Adrenal gland (tissue), 12 donors: ENCODE data around the gene RBM19. TPM values are rescaled to one million over a fixed set of nuclear protein-coding genes. Genes with fewer than 3 reads are reported as not detected.

ENCODE experiments used
- DNase-seq, 7 donors: peaks; one replicate each; pipeline ENCODE4 v3.0.0-alpha.2; 2019 to 2020
- H3K27ac ChIP-seq, 5 donors: fragments of 200-600 bp; sonication (generic) in 4 of 5; 1 replicate in 3 of 5; 2 replicates in 2 of 5; pipeline versions ENCODE4 v1.5.1 to v1.8.0; 2016 to 2020; ENCODE audit warnings: mild to moderate bottlenecking in 1 of 5
- H3K27me3 ChIP-seq: fragments of 200-600 bp; 2 replicates; pipeline ENCODE4 v1.8.0; 2021
- H3K36me3 ChIP-seq, 2 donors: fragments of 200-600 bp; replicated peaks in 1 of 2; 1 replicate in 1 of 2; 2 replicates in 1 of 2; pipeline versions ENCODE4 v1.5.1 to v1.8.0; 2018 to 2022
- H3K4me1 ChIP-seq, 2 donors: fragments of 200-600 bp; replicated peaks in 1 of 2; 1 replicate in 1 of 2; 2 replicates in 1 of 2; pipeline versions ENCODE4 v1.5.1 to v1.8.0; 2018 to 2021
- H3K4me3 ChIP-seq, 4 donors: fragments of 200-600 bp; sonication (generic) in 3 of 4; one replicate each; pipeline ENCODE4 v1.5.1; 2016 to 2018
- H3K9me3 ChIP-seq, 3 donors: fragments of 200-600 bp; sonication (generic) in 1 of 3; replicated peaks in 1 of 3; 1 replicate in 2 of 3; 2 replicates in 1 of 3; pipeline versions ENCODE4 v1.5.1 to v1.8.0; 2016 to 2021
- CTCF ChIP-seq, 6 experiments: fragments of 450-650 bp in 4 of 6; fragments of 200-600 bp in 2 of 6; sonication (generic) in 1 of 6; IDR thresholded peaks; 1 replicate in 5 of 6; 2 replicates in 1 of 6; pipeline versions ENCODE4 v1.5.1 to v1.8.0; 2016 to 2021; ENCODE audit warnings: antibody characterized with exemption in 6 of 6, mild to moderate bottlenecking in 2 of 6, moderate library complexity in 1 of 6
- POLR2A ChIP-seq, 2 donors: fragments of 450-650 bp; IDR thresholded peaks; one replicate each; pipeline ENCODE4 v1.6.1; 2017; ENCODE audit warnings: antibody characterized with exemption in 2 of 2, mild to moderate bottlenecking in 2 of 2, moderate library complexity in 1 of 2
- WGBS, 4 donors: extraction: QIAGEN DNeasy Blood & Tissue Kit in 2 of 4; methylation state at CpG; one replicate each; pipeline versions ENCODE4 v1.1.5 to v1.1.7; 2013 to 2017; 5-methylcytosine and 5-hydroxymethylcytosine counted together
- intact Hi-C, 2 donors: fragments of 100-400 bp; cut with DNase I; formaldehyde crosslinking; loops; one replicate each; pipeline versions ENCODE4 v1.14.1 to v1.15.0; 2022 to 2023
- polyA plus RNA-seq, 3 donors: library from polyadenylated mRNA; stranded (reverse); fragments of 200-250 nt in 2 of 3; fragments of 350-450 nt in 1 of 3; fragmentation: Illumina TruSeq in 1 of 3; extraction: RNeasy Lipid Tissue Mini Kit (QIAGEN cat#74804) in 1 of 3; gene quantifications; one replicate each; pipeline ENCODE4 v1.2.3, GENCODE V29; 2013 to 2014
- total RNA-seq, 9 donors: library from RNA; depleted of rRNA in 4 of 9; stranded (reverse); fragments of >200 nt in 4 of 9; fragments of 120-200 nt in 1 of 9; fragmentation: NEBNext Ultra II Directional in 1 of 9; extraction: Animal tissue kit (Norgen Biotek cat#: 25700) in 1 of 9; gene quantifications; one replicate each; pipeline versions ENCODE4 v1.1.0 to v1.2.4, GENCODE V29; 2013 to 2023
- donor health status: healthy with polysubstance abuse.
- donor health status: Bipolar disorder and iron deficiency.
- donor health status: DM: yes; HTN: yes; CAD: no.
- donor health status: DM: no; HTN: no; CAD: no.
- donor health status: DM: no; HTN: no; CAD: no.
- donor health status: DM: yes; HTN: yes; CAD: no.

The RBM19 gene
- total and polyA plus RNA-seq, 12 donors, result 19.6 to 71.4 (median 33.1) TPM

DNA sequence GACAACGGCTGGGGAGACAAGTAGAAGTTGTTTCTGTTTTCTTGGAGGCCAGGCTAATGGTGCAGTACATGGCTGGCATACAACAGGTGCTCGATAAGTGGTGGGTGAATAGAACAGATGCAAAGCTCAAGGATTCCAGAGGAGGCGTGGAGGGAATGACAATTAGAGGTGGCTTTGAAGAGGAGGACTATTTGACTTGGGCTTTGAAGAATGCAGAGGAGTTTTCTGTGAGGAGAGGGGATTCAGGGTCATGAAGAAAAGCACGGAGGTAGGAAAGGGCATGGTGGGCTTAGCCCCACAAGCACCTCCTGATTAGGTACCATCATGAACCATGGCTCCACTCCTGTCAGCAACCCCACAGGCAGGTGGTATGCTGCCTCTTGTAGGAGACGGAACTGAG is 142.3 kb downstream of the RBM19 start:
- 91 to 93% (median 93%) methylated on average over 5 of the region's 5 CpGs for WGBS, 4 donors
- DNase-seq, result no peak
- intact Hi-C loops, result no loop called here
- Histone ChIP-seq H3K27ac (no peak overlapping the region), H3K4me1 (no peaks in the 10 kb centered on the region), H3K27me3 (no peaks in the 10 kb centered on the region), H3K9me3 (no peaks in the 10 kb centered on the region), H3K36me3 (no peaks in the 10 kb centered on the region), H3K4me3 (no peak overlapping the region)
- no peak for TF ChIP-seq CTCF (IDR thresholded peaks at IDR 0.05)
- TF ChIP-seq POLR2A (IDR thresholded peaks at IDR 0.05), result no peak

DNA sequence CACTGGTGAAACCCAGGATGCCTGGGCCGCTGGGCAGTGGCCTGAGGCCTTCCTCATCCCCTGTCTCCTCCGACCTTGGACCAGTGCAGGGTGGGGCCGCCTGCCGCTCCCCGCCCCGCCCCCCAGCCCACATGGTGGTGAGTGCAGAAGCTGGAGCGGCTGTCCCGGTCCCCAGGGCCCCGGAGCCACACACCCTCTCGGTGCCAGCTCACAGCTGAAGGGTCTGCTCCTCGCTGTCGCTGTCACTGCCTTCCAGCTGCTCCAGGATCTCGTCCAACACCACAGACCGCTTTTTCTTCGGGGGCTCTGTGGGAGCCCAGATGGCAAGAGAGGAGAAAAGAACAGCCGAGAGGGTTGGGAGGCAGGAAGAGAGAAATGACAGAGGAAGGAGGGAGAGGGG is 143.1 kb downstream of the RBM19 start:
- no peak overlapping the region for H3K4me3 ChIP-seq
- no peak for DNase-seq
- no peak overlapping the region for H3K27ac ChIP-seq
- no peak for TF ChIP-seq CTCF (IDR thresholded peaks at IDR 0.05)
- no peak for TF ChIP-seq POLR2A (IDR thresholded peaks at IDR 0.05)
- no peaks in the 10 kb centered on the region for H3K36me3 ChIP-seq
- intact Hi-C loops, result no loop called here
- H3K9me3 ChIP-seq, result no peaks in the 10 kb centered on the region
- H3K27me3 ChIP-seq, result no peaks in the 10 kb centered on the region
- no peaks in the 10 kb centered on the region for H3K4me1 ChIP-seq
- 79 to 89% (median 83%) methylated on average over 9 to 16 of the region's 16 CpGs for WGBS, 4 donors

DNA sequence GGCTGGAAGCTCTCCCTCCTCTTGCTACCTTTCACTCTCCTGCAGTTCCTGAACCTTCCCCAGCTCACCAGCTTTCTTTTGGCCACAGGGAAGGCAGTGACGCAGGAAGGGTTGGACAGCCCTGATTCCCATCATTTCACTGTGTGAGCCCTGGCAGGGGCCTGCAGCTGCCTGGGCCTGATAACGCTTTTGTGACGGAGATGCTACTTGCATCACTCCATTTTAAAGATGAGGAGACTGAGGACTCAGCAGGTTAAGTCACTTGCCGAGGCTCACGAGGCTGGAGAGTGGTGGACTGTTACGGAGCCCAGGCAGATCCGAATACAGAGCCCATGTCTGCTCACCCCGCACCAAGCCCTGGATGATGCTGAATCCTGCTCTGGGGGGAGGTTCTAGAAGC is 145.3 kb downstream of the RBM19 start:
- no peaks in the 10 kb centered on the region for H3K27me3 ChIP-seq
- no peak overlapping the region for H3K27ac ChIP-seq
- intact Hi-C loops, result no loop called here
- no peaks in the 10 kb centered on the region for H3K36me3 ChIP-seq
- TF ChIP-seq POLR2A (IDR thresholded peaks at IDR 0.05) (no peak), CTCF (IDR thresholded peaks at IDR 0.05) (no peak)
- H3K4me3 ChIP-seq, result no peak overlapping the region
- DNase-seq, result no peak
- 91 to 96% (median 94%) methylated on average over 5 to 8 of the region's 8 CpGs for WGBS, 4 donors
- no peaks in the 10 kb centered on the region for H3K4me1 ChIP-seq
- H3K9me3 ChIP-seq, result no peaks in the 10 kb centered on the region

- 76 to 85% (median 81%) methylated on average over 15 of the region's 15 CpGs for WGBS, 4 donors
- Histone ChIP-seq H3K27me3 (no peaks in the 10 kb centered on the region), H3K27ac (no peak overlapping the region), H3K9me3 (no peaks in the 10 kb centered on the region), H3K4me3 (no peak overlapping the region), H3K36me3 (no peaks in the 10 kb centered on the region), H3K4me1 (no peaks in the 10 kb centered on the region)
- TF ChIP-seq CTCF (IDR thresholded peaks at IDR 0.05) (no peak), POLR2A (IDR thresholded peaks at IDR 0.05) (no peak)
- intact Hi-C loops, result no loop called here
- DNase-seq, result no peak
Observed at GRCh38 chr12:113820309-113820708, 145.8 kb downstream of the RBM19 start.
